A673 (cell line): ENCODE results near the gene UBL5.

ENCODE experiments used
- EZH2 ChIP-seq: fragments of 200-600 bp; sonication (generic); IDR thresholded peaks from 2 replicates; pipeline ENCODE4 v1.6.1; 2017; ENCODE audit warnings: borderline replicate concordance, low read depth, mild to moderate bottlenecking, mixed read lengths, antibody characterized with exemption, low read length; ENCODE audit not compliant: poor library complexity, severe bottlenecking
- TF ChIP-seq, protein P1 (sequence below): fragments of 300-800, 200-600 bp; sonication (generic); conservative IDR thresholded peaks from 2 replicates; pipeline ENCODE4 v1.5.1; 2017; ENCODE audit warnings: low read depth, mild to moderate bottlenecking, antibody characterized with exemption, low read length, moderate library complexity, mixed read lengths

DNA sequence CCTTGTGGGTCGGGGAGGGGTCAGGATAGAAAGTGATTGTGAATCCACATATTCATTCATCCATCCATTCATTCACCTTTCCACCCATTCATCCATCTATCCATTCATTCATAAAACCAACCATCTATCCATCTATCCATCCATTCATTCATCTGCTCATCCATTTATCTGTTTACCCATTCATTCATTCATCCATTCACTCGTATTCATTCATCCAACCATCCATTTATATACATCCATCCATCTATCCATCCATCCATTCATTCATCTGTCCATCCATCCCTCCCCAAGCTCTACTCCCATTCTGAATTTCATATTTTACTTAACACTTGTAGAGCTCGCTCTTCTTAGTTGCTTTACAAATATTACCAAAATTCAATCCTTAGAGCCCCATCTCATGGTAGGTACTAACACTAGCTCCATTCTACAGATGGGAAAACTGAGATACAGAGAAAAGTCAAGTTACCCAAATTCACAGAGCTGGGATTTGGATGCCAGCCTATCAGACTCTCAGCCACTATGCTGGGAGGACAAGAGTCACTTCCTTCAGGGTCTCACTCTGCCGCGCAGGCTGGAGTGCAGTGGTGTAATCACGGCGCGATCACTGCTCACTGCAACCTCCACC, 45.0 kb downstream of the UBL5 start:
- TF ChIP-seq, protein P1, sequence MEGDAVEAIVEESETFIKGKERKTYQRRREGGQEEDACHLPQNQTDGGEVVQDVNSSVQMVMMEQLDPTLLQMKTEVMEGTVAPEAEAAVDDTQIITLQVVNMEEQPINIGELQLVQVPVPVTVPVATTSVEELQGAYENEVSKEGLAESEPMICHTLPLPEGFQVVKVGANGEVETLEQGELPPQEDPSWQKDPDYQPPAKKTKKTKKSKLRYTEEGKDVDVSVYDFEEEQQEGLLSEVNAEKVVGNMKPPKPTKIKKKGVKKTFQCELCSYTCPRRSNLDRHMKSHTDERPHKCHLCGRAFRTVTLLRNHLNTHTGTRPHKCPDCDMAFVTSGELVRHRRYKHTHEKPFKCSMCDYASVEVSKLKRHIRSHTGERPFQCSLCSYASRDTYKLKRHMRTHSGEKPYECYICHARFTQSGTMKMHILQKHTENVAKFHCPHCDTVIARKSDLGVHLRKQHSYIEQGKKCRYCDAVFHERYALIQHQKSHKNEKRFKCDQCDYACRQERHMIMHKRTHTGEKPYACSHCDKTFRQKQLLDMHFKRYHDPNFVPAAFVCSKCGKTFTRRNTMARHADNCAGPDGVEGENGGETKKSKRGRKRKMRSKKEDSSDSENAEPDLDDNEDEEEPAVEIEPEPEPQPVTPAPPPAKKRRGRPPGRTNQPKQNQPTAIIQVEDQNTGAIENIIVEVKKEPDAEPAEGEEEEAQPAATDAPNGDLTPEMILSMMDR = no peak
- TF ChIP-seq EZH2 = no peak
